ENCODE results near the gene ARID3C.

ARID3C gene

GRCh38 chr9:34576597-34577399, 52.1 kb downstream of the ARID3C start:
- DNase-seq = no peak

- DNase-seq = no peak
Observed at GRCh38 chr9:34575862-34576596, 52.8 kb downstream of the ARID3C start.

- no peak for DNase-seq
Observed at GRCh38 chr9:34575241-34575640, 53.6 kb downstream of the ARID3C start.

DNA sequence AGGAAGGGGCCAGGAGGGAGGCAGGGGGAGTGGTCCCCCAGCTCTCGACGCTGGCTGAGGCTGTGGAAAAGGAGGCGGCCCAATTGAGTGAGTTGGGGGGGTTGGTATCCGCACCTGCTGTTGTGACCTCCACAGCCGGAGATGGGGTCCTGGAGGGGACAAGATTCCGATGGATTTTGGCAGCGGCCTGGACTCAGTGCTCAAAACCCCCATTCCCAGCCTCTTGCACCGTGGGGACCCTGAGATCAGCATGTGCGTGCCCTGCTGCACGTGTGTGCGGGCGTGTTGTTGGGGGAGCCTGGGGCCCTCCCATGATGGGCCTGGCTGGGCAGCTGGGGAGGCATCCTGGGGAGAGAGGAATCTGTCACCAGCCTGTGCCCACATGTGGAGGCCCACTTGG, 54.3 kb downstream of the ARID3C start:
- no peak for DNase-seq

GRCh38 chr9:34573599-34574325, 55.1 kb downstream of the ARID3C start:
- DNase-seq = no peak

DNA sequence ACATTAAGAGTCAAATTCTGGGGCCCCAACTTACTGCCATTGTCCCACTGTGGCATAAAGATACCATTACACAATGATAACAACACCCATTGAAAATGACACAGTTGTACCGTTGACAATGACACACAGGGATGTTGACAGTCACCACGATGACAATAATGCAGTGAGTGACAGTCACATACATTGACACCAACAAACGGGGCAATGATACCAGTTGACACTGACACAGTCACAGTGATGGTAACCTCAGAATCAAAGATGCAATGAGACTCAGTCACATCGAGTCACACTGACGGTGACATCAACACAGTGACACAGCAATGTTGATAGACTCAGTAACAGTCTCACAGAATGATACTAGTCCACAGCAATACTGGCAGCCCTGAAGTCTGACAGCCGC, 56.2 kb downstream of the ARID3C start:
- no peak for DNase-seq

- no peak for DNase-seq
Observed at GRCh38 chr9:34572092-34572491, 56.8 kb downstream of the ARID3C start.

DNA sequence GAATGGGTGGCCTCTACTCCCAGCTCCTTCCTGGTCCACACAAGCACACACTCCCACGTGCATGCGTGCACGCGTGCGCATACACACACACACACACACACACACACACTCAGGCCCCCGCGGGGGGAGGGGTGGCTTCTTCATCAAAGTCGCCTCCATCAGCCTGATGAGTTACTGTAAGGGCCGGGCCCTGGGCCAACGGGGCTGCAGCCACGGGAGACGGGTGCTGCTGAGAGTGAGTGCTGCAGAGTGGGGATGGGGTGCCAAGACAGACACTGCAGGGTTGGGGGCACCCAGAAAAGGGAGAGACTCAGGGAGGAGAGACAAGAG, 57.4 kb downstream of the ARID3C start:
- no peak for DNase-seq

Data from NCI-H1105 (cell line).